Measurements from ENCODE around the gene ALPK3. TPM values are rescaled to one million over a fixed set of nuclear protein-coding genes. Genes with fewer than 3 reads are reported as not detected.

Gene ALPK3
- total and polyA plus RNA-seq, 9 of the 15 experiments (the other 6 are each of a cell fraction or from before 2014, with no cell fraction given), result 0.04 to 1.0 (median 0.07) TPM; not detected in 2

GRCh38 chr15:84863565-84864443, 46.6 kb downstream of the ALPK3 start (continued):
- TF ChIP-seq ZFP91 (CRISPR knock-in tag; IDR thresholded peaks at IDR 0.05), result no peak
- TF ChIP-seq TEAD2 (tag; IDR thresholded peaks at IDR 0.05), result no peak
- no peak for TF ChIP-seq ZNF23 (CRISPR knock-in tag; IDR thresholded peaks at IDR 0.05)

GRCh38 chr15:84864444-84864795, 47.3 kb downstream of the ALPK3 start:
- in situ Hi-C loops (cut with MboI), result no loop called here
- Histone ChIP-seq H2AFZ (ENCODE audit: low read depth, low read length) (no peak overlapping the region), H3K4me2 (ENCODE audit: insufficient read depth, low read length) (no peak overlapping the region), H3K27me3 (ENCODE audit: control insufficient read depth in 2 of 2, insufficient read depth in 2 of 2, low read length in 2 of 2) (peaks cover 6 to 48% of the 10 kb centered on the region in 2 experiments), H3K36me3 (ENCODE audit: control insufficient read depth, insufficient read depth, low read length) (no peaks in the 10 kb centered on the region), H3K27ac (ENCODE audit: extremely low read depth, low read depth, low read length) (no peak overlapping the region), H3K4me3 (no peak overlapping the region), H3K9ac (ENCODE audit: insufficient read depth in 1 of 2, low read depth in 2 of 2, low read length in 2 of 2) (no peak overlapping the region), H3K79me2 (ENCODE audit: control insufficient read depth, insufficient read depth, low read length) (no peaks in the 10 kb centered on the region), H4K20me1 (replicated peaks; ENCODE audit: control insufficient read depth, insufficient read depth, low read length) (no peaks in the 10 kb centered on the region), H3K9me3 (replicated peaks; ENCODE audit: control insufficient read depth, insufficient read depth, low read depth, low read length) (no peaks in the 10 kb centered on the region), H3K4me1 (replicated peaks in 1 of 2; ENCODE audit: control insufficient read depth in 2 of 2, insufficient read depth in 2 of 2, low read length in 2 of 2) (no peaks in the 10 kb centered on the region; a peak in 1 of 5 replicates), H3K9me1 (ENCODE audit: control insufficient read depth, insufficient read depth, low read length) (no peaks in the 10 kb centered on the region)
- CTCF ChIA-PET (ENCODE audit: low intra/inter-chr PET ratio), result no interaction called here
- BruUV-seq (replicated peaks), result no TSS peak
- ATAC-seq (no peak), DNase-seq (ENCODE audit: extremely low read depth in 1 of 4, low spot score in 3 of 4) (no peak), FAIRE-seq (no peak)
- POLR2A ChIA-PET, result no interaction called here
- 12% methylated on average over 7 of the region's 7 CpGs for WGBS (ENCODE audit: insufficient coverage, low coverage, missing lambda C conversion rate)
- intact Hi-C loops (cut with micrococcal nuclease), result loop anchor here (5.0 kb wide), 1 partner anchor 63 kb away; no protein-coding TSS in a partner anchor
- no peak for TF ChIP-seq CBX2 (IDR thresholded peaks at IDR 0.05; ENCODE audit: insufficient read depth, low read length, poor library complexity, severe bottlenecking)
- TF ChIP-seq GATAD2A (IDR thresholded peaks at IDR 0.05), result no peak
- no peak for TF ChIP-seq NRF1 (conservative IDR thresholded peaks at IDR 0.05 in 1 of 2, IDR thresholded peaks at IDR 0.05 in 1 of 2)
- TF ChIP-seq U2AF2 (optimal IDR thresholded peaks at IDR 0.05; ENCODE audit: low read depth, low read length), result no peak
- no peak for TF ChIP-seq CREB5 (CRISPR knock-in tag; IDR thresholded peaks at IDR 0.05)
- TF ChIP-seq MECOM (CRISPR knock-in tag; IDR thresholded peaks at IDR 0.05), result no peak
- TF ChIP-seq BRCA1 (IDR thresholded peaks at IDR 0.05), result no peak
- no peak for TF ChIP-seq BRCA1 (CRISPR knock-in tag; IDR thresholded peaks at IDR 0.05)
- TF ChIP-seq ZNF280A (IDR thresholded peaks at IDR 0.05; ENCODE audit: low read depth, partially characterized antibody), result no peak
- TF ChIP-seq ZNF384 (IDR thresholded peaks at IDR 0.05; ENCODE audit: low read depth, low read length), result no peak
- no peak for TF ChIP-seq CBX3 (IDR thresholded peaks at IDR 0.05; ENCODE audit: borderline replicate concordance in 1 of 2, low read length in 2 of 2)
- no peak for TF ChIP-seq SNIP1 (IDR thresholded peaks at IDR 0.05; ENCODE audit: low read depth)
- no peak for TF ChIP-seq KDM2B (CRISPR knock-in tag; IDR thresholded peaks at IDR 0.05)
- TF ChIP-seq GABPB2 (CRISPR knock-in tag; conservative IDR thresholded peaks at IDR 0.05), result no peak

Measured in K562 (cell line).